Activated CD8-positive, alpha-beta memory T cell treated with anti-CD3 and anti-CD28 coated beads for 4 hours (primary cell): ENCODE measurements around the gene ADAMTS19.
"Not testable (repeated sequence)": the region's sequence is repeated elsewhere in the genome, so short reads cannot be mapped to it uniquely, and the experiment has no call there.

Source experiments
- DNase-seq, 2 donors: peaks; one replicate each; pipeline ENCODE4 v3.0.0-alpha.2; 2020; ENCODE audit warnings: low read depth in 2 of 2

ADAMTS19 gene, protein sequence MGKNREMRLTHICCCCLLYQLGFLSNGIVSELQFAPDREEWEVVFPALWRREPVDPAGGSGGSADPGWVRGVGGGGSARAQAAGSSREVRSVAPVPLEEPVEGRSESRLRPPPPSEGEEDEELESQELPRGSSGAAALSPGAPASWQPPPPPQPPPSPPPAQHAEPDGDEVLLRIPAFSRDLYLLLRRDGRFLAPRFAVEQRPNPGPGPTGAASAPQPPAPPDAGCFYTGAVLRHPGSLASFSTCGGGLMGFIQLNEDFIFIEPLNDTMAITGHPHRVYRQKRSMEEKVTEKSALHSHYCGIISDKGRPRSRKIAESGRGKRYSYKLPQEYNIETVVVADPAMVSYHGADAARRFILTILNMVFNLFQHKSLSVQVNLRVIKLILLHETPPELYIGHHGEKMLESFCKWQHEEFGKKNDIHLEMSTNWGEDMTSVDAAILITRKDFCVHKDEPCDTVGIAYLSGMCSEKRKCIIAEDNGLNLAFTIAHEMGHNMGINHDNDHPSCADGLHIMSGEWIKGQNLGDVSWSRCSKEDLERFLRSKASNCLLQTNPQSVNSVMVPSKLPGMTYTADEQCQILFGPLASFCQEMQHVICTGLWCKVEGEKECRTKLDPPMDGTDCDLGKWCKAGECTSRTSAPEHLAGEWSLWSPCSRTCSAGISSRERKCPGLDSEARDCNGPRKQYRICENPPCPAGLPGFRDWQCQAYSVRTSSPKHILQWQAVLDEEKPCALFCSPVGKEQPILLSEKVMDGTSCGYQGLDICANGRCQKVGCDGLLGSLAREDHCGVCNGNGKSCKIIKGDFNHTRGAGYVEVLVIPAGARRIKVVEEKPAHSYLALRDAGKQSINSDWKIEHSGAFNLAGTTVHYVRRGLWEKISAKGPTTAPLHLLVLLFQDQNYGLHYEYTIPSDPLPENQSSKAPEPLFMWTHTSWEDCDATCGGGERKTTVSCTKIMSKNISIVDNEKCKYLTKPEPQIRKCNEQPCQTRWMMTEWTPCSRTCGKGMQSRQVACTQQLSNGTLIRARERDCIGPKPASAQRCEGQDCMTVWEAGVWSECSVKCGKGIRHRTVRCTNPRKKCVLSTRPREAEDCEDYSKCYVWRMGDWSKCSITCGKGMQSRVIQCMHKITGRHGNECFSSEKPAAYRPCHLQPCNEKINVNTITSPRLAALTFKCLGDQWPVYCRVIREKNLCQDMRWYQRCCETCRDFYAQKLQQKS

DNA sequence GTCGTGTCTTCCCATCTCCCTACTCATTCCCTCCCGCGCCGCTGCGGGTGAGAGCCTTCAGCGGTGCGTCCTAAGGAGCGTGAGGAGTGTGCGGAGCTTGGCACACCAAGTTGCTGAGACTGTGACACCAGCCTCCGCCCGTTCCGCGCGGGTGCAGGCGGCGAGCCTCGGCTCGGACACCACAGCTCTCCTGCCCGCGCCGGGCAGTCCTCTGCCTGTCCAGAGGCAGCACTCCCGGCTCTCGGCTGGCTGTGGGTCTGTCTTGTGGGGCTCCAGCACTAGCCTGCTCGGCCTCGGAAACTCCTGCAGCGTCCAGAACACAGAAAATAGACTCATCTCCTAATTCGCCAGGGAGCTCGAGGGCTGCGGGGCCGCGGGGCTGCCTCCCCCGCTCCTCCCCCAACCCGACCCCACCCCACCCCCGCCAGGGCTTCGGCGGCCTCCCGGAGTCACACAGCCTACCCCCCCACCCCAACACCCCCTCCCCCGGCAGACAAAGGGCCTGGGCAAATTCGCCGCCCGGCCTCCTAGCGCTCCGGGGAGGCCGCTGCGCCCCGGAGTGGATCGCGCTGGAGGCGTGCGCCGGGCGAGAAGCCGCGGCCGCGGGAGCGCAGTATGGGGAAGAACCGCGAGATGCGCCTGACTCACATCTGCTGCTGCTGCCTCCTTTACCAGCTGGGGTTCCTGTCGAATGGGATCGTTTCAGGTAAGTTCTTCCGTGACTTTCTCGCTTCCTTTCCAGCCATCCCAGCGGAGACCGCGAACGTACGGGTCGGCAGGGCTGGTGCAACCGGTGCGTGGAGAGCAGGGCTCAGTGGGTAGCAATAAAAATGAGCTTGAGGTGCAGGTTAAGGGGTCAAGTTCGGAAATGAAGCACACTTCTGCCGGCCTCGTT is at the start of gene ADAMTS19:
TSS of gene ADAMTS19 (plus strand) at position 522 of the 895 bp plus-strand sequence. CDS start at position 616, 94 bp downstream.
- no peak for DNase-seq

DNA sequence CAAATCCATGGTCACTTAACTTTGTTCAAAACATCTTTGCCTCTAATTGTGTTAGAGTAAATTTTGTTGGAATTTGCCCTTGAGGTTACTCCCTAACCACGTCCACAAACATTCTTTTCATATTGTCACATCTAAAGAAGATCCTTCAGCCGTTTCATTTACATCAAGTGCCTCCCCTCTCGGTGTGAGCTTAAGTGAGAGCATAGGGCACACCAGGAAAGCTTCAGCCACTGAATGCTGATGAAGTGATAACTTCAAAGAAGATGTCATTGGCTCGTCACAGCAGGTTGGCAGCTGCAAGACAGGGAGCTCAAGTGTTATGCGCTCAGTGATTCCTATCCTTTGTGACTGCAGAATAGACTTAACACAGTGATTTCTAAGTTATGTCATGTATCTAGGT is 49.6 kb upstream of the ADAMTS19 start:
- no peak for DNase-seq

DNA sequence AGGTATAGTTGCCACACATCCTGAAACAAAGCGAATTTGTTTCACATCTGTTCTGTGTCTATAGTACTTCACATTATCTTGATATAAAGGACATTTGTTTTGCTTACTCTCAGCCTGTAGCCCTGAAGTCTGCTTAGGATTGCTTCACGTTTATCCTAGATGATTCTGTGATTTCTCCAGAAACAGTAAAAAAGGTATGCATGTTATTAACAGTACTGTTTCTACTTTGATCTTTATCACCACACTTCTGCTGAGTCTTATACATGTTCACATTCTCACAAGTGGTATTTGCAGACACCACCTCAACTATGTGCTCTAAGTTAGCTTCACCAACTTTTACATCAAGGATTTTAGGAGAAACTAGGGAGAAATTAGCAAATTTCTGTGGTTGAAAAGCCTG is 47.4 kb upstream of the ADAMTS19 start:
- DNase-seq, result no peak

DNA sequence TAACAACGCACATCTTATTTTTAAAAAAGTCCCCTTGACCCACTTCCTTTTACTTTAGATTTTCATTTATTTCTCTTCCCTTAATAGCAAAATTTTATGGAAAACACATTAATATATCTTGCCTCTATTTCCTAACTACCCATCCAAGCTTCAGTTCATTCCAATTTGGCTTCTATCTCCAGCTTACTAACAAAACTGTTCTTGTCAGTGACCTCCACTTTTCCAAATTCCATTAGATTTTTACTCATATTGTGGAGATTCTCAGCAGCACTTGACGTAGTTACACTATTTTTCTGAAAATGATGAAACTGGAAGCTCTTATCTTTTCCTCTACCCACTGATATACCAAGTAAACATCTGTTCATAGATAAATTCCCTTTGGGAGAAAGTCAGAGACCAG is 46.5 kb upstream of the ADAMTS19 start:
- DNase-seq, result no peak

DNA sequence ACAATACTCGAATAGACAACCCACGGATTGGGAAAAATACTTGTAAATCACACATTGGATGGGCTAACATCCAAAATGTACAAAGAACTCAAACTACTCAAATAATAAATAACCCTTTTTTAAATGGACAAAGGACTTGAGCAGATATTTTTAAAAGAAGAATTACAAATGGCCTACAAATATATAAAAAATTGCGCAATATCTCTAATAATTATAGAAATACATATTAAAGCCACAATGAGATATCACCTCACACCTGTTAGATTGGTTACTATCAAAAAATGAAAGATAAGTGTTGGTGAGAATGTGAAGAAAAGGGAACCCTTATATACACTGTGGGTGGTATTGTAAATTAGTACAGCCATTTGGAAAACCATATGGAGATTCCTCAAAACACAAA is 40.8 kb upstream of the ADAMTS19 start:
- no peak for DNase-seq

DNA sequence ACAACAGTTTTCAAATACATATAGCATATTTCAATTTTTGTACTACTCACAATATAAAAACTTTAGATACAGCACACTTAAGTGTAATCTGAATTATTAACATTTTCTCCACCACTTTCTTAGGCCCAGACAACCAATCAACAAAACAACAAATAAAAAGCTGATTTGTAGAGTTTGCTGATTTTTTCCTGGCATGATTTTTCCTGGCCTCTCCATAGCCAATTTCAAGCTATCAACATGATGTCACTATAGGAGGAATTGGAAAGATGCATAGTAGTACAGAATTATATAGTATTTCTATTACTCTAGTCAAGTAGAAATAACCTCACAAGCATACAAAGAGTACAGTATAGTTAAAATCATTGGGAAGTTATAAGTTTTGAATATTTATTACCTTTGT is 35.1 kb upstream of the ADAMTS19 start:
- DNase-seq, result no peak

DNA sequence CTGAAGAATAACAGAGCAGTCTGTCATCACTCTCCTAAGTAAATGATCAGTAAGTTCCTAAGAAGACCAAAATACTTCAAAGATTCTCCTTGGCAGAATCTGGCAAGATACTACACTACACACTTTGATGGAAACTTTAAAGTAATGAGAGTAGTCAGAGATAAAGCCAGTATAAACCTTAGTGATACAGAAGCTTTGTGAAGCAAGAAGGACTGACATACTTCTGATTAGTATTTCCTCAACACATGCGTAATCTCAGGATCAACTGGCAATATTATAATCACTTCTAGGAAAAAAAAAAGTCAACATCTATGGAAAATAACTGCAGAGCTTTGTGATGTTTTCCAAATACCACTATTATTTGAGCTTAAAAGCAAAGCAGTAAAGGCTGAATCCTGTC is 34.0 kb upstream of the ADAMTS19 start:
- DNase-seq, result no peak

DNA sequence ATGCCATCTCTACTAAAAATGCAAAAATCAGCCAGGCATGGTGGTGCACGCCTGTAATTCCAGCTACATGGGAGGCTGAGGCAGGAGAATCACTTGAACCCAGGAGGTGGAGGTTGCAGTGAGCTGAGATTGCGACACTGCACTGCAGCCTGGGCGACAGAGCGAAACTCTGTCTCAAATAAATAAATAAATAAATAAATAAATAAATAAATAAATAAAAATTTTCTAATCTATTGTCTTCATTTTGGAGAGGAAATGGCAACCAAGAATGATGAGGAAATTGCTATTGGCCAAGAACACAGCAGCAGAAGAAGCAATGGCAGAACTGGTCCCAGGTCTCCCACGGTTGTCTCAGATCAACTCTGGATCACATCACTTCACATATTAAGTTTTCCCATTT is 31.5 kb upstream of the ADAMTS19 start:
- not testable (repeated sequence) for DNase-seq

DNA sequence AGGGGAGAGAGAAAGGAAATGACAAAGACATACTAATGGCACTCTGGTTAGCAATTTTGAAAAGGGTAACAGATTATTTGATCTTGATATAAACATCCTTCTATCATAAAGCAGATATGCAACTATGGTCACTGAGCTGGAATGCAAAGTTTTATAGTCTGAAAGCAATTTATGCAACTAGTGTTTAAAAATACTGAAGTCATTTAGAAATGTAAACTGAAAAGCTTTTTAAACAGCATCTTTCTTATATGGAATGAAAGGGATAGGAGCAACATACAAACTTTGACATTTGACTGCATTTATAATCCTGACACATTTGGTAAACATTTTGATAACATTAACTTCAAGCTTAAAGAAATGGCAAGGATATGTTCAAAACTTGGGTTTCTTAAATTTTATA is 28.7 kb upstream of the ADAMTS19 start:
- no peak for DNase-seq

DNA sequence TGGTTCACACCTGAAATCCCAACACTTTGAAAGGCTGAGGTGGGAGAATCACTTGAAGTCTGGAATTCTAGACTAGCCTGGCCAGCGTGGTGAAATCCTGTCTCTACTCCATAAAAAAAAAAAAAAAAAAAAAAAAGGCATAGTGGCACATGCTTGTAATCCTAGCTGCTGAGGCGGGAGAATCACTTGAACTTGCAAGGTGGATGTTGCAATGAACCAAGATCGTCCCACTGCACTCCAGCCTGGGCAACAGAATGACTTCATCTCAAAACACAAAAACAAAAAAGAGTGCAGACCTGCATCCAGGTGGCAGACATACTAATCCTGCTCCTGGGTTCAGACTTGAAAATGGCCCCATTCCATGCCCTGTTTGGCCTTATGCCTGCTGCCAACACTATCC is 21.8 kb upstream of the ADAMTS19 start:
- no peak for DNase-seq

DNA sequence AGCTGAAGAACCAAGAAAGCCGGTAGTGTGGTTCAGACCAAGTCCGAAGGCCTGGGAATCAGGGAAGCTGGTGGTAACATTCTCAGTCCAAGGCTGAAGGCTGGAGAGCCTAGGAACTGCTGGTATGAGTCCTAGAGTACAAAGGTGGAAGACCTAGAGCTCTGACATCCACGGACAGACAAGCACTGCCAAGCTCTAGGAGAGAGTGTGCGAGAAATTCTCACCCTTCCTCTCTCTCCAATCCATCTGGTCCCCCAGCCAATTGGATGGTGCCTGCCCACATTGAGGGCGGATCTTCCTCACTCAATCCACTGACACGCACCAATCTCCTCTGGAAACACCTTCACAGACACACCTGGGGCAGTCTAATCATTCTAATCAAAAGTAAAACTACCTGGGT is 19.7 kb upstream of the ADAMTS19 start:
- DNase-seq, result no peak

DNA sequence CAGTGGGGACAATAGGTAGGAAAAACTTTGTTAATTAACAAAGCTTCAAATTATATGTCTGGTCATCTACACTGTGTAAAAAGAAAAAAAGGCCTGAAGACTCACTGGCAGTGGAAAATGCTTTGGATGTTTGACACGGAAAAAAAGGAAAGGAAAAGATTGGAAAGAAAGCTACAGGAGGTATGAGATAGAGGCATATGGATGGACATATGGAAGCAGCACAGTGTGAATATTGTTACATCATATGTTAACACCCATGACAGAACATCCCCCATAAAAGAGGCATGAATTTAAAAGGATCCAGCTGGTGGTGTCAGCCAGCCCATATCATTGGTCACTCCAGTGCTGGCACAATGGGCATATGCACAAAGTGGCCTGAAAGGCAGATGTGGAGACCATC is 19.0 kb upstream of the ADAMTS19 start:
- DNase-seq, result no peak

DNA sequence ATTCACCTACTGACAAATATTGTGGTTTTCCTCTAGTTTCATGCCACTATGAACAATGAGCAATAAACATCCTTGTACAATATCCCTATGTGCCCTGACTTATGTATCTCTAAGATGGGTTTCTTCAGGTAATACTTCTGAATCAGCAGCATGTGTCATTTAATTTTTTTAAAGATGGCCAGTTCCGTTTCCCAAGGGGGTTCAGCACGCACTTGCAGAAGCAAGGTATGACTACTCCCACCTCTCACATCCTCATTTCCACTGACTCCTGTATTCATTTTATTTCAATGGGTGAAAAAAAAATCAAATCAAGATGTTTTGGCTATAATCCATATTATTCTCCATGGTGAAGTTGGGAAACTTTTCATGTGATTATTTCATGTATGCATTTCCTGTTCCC is 14.7 kb upstream of the ADAMTS19 start:
- no peak for DNase-seq

DNA sequence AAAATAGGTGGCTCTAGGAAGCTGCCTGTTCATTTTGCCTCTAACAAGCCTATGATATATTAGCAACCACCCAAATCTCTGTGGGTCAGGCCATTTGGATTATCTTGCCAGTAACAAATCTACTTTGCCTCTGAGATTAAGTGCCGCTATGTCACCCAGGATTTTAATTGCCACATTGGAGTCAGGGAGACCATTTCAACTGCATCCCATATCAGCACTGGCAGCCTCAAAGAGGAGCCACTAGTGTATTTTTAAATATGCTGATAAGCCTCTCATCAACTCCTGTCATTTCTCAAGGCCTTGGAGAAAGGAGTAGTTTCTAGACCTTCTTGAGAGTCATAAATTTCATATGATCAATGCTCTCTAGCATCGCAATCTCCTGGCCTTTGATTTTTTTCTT is 12.1 kb upstream of the ADAMTS19 start:
- DNase-seq, result no peak

DNA sequence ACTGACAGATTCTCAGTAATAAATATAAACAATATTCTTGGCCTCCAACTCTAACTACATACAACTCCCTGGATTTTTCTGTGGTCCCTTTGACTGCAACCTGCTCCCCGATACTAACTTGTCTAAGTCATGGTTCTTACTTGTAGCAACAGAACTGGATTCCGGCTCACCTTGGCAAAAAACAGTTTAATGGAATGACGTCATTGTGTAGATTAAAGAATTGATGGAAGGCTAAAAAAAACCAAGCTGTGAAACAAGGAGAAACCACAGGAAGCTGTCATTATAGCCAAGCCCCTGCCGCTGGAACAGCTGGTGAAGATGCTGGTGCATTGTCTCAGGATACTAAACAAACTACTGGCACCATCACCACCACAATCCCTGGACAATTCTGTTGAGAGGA is 11.4 kb upstream of the ADAMTS19 start:
- no peak for DNase-seq

DNA sequence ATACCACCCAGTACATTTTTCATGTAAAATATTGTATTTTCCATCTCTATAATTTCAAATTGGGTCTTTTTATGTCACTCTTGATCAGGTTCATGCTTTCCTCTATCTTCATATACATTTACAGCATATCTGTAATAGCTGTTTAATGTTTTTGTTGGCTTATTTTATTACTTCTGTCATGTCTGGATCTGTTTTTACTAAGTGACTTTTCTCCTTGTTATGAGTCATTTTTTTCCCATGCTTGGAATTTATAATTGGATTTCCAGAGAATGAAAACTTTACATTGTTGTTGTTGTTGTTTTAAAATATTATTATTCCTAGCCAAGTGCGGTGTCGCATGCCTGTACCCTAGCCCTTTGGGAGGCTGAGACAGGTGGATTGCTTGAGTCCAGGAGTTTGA is 5.6 kb upstream of the ADAMTS19 start:
- DNase-seq, result no peak

DNA sequence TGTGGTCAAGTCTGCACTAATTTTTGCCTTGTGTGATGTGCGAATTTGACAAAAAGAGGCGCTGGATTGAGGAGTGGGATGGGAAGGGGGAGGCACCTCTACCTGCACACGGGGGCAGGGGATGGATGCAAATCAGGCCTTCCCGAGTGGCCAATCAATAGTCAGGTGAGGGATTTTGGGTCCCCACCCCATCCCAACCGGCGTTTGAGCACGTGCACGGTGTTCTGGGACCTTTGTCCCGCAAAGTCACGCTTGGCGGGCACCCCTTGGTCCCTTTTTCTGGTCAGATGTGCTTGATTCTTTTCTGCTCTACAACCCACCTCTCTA is 685 bp upstream of the ADAMTS19 start:
- DNase-seq, result no peak

DNA sequence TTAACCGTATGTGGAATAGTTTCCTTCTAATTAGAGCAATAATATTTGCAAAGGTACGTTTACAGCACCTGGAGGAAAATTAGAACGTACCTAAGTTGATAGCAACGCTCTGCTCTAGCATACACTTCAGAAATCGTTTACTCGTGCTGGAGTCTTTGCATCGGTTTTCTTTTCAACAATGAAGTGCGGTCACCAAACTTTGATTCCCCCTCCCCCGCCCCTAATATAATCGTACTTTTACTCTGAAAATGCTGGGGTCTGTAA is 506 bp downstream of the ADAMTS19 start:
- no peak for DNase-seq

DNA sequence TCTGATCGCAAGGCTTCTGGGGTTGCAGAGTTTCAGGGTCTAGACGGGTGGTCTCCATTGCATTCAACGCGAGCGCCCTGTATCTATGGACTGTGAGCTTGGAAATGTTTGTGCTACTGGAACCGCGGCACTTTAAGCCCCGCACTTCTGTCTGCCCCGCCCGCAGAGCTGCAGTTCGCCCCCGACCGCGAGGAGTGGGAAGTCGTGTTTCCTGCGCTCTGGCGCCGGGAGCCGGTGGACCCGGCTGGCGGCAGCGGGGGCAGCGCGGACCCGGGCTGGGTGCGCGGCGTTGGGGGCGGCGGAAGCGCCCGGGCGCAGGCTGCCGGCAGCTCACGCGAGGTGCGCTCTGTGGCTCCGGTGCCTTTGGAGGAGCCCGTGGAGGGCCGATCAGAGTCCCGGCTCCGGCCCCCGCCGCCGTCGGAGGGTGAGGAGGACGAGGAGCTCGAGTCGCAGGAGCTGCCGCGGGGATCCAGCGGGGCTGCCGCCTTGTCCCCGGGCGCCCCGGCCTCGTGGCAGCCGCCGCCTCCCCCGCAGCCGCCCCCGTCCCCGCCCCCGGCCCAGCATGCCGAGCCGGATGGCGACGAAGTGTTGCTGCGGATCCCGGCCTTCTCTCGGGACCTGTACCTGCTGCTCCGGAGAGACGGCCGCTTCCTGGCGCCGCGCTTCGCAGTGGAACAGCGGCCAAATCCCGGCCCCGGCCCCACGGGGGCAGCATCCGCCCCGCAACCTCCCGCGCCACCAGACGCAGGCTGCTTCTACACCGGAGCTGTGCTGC is 1.0 kb downstream of the ADAMTS19 start:
- no peak for DNase-seq

DNA sequence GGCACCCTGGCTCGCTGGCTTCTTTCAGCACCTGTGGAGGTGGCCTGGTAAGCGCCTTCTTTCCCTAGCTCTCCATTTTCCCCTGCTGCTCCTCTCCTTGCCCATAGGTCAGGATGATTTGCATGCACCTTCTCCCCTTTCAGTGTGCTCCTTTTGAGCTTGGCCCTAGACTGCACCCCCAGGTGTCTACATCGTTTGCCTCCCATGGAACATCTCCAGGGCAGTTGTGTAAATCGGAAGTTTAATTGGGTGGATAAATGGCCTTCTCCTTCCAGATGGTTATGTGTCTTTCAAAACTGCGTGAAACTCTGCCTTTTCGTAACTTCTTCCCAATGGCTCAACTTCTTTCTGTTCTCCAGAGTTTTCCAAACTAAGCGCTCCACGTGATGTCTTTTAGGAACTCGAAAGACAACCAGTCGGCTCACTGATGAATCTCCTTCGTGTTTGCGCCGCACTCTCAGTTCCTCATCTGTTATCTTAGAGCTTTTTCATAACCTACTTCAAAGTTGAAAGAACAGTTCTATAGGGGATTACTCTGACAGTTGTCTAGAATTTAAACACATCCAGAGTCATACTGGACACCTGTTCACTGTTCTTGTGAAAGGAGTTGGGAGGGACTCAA is 1.7 kb downstream of the ADAMTS19 start:
- DNase-seq, result no peak
